ENCODE results near the gene NME1.

DNA sequence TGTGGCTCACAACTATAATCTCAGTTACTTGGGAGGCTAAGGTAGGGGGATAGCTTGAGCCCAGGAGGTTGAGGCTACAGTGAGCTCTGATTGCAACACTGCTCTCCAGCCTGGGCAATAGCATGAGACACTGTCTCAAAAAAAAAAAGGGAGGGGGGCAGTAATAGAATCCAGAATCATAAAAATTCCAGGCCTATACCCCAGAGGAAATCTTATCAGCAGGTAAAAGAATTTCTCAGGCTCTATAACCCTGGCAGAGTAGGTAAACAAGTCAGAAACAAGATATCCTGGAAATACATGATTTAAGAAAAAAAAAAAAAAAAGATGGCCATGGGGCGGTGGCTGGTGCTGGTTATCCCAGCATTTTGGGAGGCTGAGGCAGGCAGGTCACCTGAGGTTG lies 45.6 kb upstream of the NME1 start:
- no peak for TF ChIP-seq CTCF (IDR thresholded peaks at IDR 0.05)
- TF ChIP-seq, protein P1, sequence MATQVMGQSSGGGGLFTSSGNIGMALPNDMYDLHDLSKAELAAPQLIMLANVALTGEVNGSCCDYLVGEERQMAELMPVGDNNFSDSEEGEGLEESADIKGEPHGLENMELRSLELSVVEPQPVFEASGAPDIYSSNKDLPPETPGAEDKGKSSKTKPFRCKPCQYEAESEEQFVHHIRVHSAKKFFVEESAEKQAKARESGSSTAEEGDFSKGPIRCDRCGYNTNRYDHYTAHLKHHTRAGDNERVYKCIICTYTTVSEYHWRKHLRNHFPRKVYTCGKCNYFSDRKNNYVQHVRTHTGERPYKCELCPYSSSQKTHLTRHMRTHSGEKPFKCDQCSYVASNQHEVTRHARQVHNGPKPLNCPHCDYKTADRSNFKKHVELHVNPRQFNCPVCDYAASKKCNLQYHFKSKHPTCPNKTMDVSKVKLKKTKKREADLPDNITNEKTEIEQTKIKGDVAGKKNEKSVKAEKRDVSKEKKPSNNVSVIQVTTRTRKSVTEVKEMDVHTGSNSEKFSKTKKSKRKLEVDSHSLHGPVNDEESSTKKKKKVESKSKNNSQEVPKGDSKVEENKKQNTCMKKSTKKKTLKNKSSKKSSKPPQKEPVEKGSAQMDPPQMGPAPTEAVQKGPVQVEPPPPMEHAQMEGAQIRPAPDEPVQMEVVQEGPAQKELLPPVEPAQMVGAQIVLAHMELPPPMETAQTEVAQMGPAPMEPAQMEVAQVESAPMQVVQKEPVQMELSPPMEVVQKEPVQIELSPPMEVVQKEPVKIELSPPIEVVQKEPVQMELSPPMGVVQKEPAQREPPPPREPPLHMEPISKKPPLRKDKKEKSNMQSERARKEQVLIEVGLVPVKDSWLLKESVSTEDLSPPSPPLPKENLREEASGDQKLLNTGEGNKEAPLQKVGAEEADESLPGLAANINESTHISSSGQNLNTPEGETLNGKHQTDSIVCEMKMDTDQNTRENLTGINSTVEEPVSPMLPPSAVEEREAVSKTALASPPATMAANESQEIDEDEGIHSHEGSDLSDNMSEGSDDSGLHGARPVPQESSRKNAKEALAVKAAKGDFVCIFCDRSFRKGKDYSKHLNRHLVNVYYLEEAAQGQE (IDR thresholded peaks at IDR 0.05; ENCODE audit: insufficient read depth in 1 of 2, low read depth in 2 of 2, low read length in 1 of 2): no peak
- TF ChIP-seq POLR2AphosphoS5 (IDR thresholded peaks at IDR 0.05; ENCODE audit: low read depth, low read length): no peak

Data from Panc1 (cell line).